Measurements from ENCODE around the gene XPO5. TPM values are rescaled to one million over a fixed set of nuclear protein-coding genes. Genes with fewer than 3 reads are reported as not detected.

Gene XPO5
- total RNA-seq, 1 experiment from 2014 or later: 77.4 TPM

DNA sequence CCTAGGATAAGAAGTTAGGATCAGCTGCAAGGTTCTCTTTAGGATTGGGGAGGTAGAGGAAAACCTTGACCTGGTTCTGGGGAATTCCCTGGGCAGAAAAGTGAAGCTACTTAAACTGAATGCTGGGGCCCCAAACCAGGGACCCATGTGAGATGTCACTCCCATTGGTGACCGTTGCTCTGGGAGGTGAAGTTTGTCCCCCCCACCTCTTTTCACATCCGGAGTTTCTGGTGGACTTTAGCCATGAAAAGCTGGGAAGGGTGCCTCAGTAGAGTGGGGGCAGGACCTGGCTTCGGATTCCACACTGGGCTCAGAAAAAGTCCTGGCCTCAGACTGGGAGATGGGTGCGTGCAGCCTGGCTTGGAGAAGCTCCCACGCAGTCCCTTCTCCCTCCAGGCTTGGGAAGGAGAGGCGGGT, 85.3 kb downstream of the XPO5 start:
- Histone ChIP-seq H3K9ac (ENCODE audit: low read length) (no peak overlapping the region), H2AFZ (ENCODE audit: low read depth, low read length, poor library complexity, severe bottlenecking) (no peak overlapping the region), H3K4me1 (ENCODE audit: control insufficient read depth in 1 of 2, insufficient read depth in 2 of 2, low read length in 2 of 2) (peaks cover 11 to 36% of the 10 kb centered on the region in 2 experiments), H3K4me3 (replicated peaks in 1 of 2; ENCODE audit: low read depth in 1 of 2, low read length in 2 of 2) (no peak overlapping the region), H3K79me2 (ENCODE audit: insufficient read depth, low read length) (peaks cover 48% of the 10 kb centered on the region), H3K27ac (ENCODE audit: low read depth, low read length) (no peak overlapping the region), H3K27me3 (ENCODE audit: insufficient read depth, low read length) (no peaks in the 10 kb centered on the region), H3K36me3 (ENCODE audit: control insufficient read depth in 1 of 2, insufficient read depth in 2 of 2, low read length in 2 of 2) (no peaks in the 10 kb centered on the region), H4K20me1 (ENCODE audit: insufficient read depth) (no peaks in the 10 kb centered on the region), H3K9me2 (ENCODE audit: insufficient read depth) (no peaks in the 10 kb centered on the region), H3K9me3 (ENCODE audit: control insufficient read depth in 1 of 2, insufficient read depth in 1 of 2, low read depth in 1 of 2, low read length in 2 of 2) (no peaks in the 10 kb centered on the region), H3K4me2 (ENCODE audit: low read length) (no peak overlapping the region)
- ChIA-PET RAD21 (ENCODE audit: low non-redundant PET in 1 of 2, low total read pairs in 2 of 2, uncharacterized antibody in 2 of 2, unreplicated experiment in 2 of 2) (no interaction called here), POLR2A (no interaction called here), CTCF (interaction anchor here (1.7 kb wide), 1 partner anchor 15 kb away, joined by 7 read pairs; no protein-coding TSS in a partner anchor)
- DNase-seq (ENCODE audit: low read depth, low spot score): no peak
- TF ChIP-seq POLR2AphosphoS5 (IDR thresholded peaks at IDR 0.05; ENCODE audit: low read depth, low read length): no peak
- TF ChIP-seq CBX3 (IDR thresholded peaks at IDR 0.05; ENCODE audit: low read depth): no peak
- no peak for TF ChIP-seq SIN3A (IDR thresholded peaks at IDR 0.05; ENCODE audit: low read depth)
- TF ChIP-seq, protein P1, sequence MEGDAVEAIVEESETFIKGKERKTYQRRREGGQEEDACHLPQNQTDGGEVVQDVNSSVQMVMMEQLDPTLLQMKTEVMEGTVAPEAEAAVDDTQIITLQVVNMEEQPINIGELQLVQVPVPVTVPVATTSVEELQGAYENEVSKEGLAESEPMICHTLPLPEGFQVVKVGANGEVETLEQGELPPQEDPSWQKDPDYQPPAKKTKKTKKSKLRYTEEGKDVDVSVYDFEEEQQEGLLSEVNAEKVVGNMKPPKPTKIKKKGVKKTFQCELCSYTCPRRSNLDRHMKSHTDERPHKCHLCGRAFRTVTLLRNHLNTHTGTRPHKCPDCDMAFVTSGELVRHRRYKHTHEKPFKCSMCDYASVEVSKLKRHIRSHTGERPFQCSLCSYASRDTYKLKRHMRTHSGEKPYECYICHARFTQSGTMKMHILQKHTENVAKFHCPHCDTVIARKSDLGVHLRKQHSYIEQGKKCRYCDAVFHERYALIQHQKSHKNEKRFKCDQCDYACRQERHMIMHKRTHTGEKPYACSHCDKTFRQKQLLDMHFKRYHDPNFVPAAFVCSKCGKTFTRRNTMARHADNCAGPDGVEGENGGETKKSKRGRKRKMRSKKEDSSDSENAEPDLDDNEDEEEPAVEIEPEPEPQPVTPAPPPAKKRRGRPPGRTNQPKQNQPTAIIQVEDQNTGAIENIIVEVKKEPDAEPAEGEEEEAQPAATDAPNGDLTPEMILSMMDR (IDR thresholded peaks at IDR 0.05 in 2 of 3, conservative IDR thresholded peaks at IDR 0.05 in 1 of 3; ENCODE audit: borderline replicate concordance in 1 of 3, insufficient read depth in 1 of 3, low read depth in 2 of 3, low read length in 2 of 3): no peak
- no peak for TF ChIP-seq ZFX (IDR thresholded peaks at IDR 0.05)
- no peak for TF ChIP-seq CEBPB (IDR thresholded peaks at IDR 0.05; ENCODE audit: low read depth)
- no peak for TF ChIP-seq RAD21 (IDR thresholded peaks at IDR 0.05; ENCODE audit: low read depth)
- TF ChIP-seq SRF (IDR thresholded peaks at IDR 0.05; ENCODE audit: low read depth): no peak
- TF ChIP-seq, protein P2, sequence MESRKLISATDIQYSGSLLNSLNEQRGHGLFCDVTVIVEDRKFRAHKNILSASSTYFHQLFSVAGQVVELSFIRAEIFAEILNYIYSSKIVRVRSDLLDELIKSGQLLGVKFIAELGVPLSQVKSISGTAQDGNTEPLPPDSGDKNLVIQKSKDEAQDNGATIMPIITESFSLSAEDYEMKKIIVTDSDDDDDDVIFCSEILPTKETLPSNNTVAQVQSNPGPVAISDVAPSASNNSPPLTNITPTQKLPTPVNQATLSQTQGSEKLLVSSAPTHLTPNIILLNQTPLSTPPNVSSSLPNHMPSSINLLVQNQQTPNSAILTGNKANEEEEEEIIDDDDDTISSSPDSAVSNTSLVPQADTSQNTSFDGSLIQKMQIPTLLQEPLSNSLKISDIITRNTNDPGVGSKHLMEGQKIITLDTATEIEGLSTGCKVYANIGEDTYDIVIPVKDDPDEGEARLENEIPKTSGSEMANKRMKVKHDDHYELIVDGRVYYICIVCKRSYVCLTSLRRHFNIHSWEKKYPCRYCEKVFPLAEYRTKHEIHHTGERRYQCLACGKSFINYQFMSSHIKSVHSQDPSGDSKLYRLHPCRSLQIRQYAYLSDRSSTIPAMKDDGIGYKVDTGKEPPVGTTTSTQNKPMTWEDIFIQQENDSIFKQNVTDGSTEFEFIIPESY (IDR thresholded peaks at IDR 0.05; ENCODE audit: extremely low read depth, insufficient replicate concordance, low read length): no peak
- no peak for TF ChIP-seq YY1 (IDR thresholded peaks at IDR 0.05; ENCODE audit: extremely low read depth, insufficient replicate concordance, low read depth, low read length)
- no peak for TF ChIP-seq EGR1 (IDR thresholded peaks at IDR 0.05; ENCODE audit: low read depth)
- no peak for TF ChIP-seq EZH2phosphoT487 (IDR thresholded peaks at IDR 0.05; ENCODE audit: borderline replicate concordance)
- no peak for TF ChIP-seq POLR2A (IDR thresholded peaks at IDR 0.05; ENCODE audit: borderline replicate concordance, extremely low read depth, insufficient read depth, insufficient read length)
- TF ChIP-seq ELF1 (IDR thresholded peaks at IDR 0.05; ENCODE audit: borderline replicate concordance, low read depth): no peak
- TF ChIP-seq TCF7L2 (IDR thresholded peaks at IDR 0.05; ENCODE audit: borderline replicate concordance, extremely low read depth, insufficient read depth, insufficient read length): no peak
- TF ChIP-seq, protein P3, sequence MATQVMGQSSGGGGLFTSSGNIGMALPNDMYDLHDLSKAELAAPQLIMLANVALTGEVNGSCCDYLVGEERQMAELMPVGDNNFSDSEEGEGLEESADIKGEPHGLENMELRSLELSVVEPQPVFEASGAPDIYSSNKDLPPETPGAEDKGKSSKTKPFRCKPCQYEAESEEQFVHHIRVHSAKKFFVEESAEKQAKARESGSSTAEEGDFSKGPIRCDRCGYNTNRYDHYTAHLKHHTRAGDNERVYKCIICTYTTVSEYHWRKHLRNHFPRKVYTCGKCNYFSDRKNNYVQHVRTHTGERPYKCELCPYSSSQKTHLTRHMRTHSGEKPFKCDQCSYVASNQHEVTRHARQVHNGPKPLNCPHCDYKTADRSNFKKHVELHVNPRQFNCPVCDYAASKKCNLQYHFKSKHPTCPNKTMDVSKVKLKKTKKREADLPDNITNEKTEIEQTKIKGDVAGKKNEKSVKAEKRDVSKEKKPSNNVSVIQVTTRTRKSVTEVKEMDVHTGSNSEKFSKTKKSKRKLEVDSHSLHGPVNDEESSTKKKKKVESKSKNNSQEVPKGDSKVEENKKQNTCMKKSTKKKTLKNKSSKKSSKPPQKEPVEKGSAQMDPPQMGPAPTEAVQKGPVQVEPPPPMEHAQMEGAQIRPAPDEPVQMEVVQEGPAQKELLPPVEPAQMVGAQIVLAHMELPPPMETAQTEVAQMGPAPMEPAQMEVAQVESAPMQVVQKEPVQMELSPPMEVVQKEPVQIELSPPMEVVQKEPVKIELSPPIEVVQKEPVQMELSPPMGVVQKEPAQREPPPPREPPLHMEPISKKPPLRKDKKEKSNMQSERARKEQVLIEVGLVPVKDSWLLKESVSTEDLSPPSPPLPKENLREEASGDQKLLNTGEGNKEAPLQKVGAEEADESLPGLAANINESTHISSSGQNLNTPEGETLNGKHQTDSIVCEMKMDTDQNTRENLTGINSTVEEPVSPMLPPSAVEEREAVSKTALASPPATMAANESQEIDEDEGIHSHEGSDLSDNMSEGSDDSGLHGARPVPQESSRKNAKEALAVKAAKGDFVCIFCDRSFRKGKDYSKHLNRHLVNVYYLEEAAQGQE (IDR thresholded peaks at IDR 0.05; ENCODE audit: low read depth): no peak
- no peak for TF ChIP-seq EZH2 (IDR thresholded peaks at IDR 0.05)
- TF ChIP-seq ZNF274 (IDR thresholded peaks at IDR 0.05; ENCODE audit: low read depth, low read length): no peak
- ATAC-seq: no peak
- intact Hi-C loops (cut with micrococcal nuclease): no loop called here
- no TSS peak for BruUV-seq (replicated peaks)

Data from HCT116 (cell line).